K562 (cell line): ENCODE data around the gene PFKP. TPM values are rescaled to one million over a fixed set of nuclear protein-coding genes. Genes with fewer than 3 reads are reported as not detected.

Source experiments
- C11orf30 ChIP-seq: fragments of 450-650 bp; IDR thresholded peaks from 2 replicates; pipeline ENCODE4 v1.6.1; 2016; ENCODE audit warnings: low read depth, mild to moderate bottlenecking
- CCNT2 ChIP-seq: IDR thresholded peaks from 2 replicates; pipeline ENCODE4 v1.6.1; 2011; ENCODE audit warnings: borderline replicate concordance, low read depth, mild to moderate bottlenecking, moderate library complexity, mixed read lengths, low read length; ENCODE audit not compliant: insufficient read length; ENCODE audit errors: extremely low read depth
- CREBBP ChIP-seq: IDR thresholded peaks from one replicate; pipeline ENCODE4 v1.6.1; 2012; ENCODE audit warnings: low read depth, mild to moderate bottlenecking, control low read depth, inconsistent platforms, low read length
- DNMT1 ChIP-seq: fragments of 450-650 bp; IDR thresholded peaks from 2 replicates; pipeline ENCODE4 v1.6.1; 2016; ENCODE audit warnings: antibody characterized with exemption, mild to moderate bottlenecking
- ETV1 ChIP-seq: fragments of 450-650 bp; conservative IDR thresholded peaks from 2 replicates; pipeline ENCODE4 v1.6.1; 2016; ENCODE audit warnings: missing genetic modification characterization, control low read depth, low read depth, missing compliant biosample characterization
- FOS ChIP-seq: IDR thresholded peaks from 3 replicates; pipeline ENCODE4 v1.6.1; 2011; ENCODE audit not compliant: insufficient read length; ENCODE audit errors: extremely low read depth
- FOXK2 ChIP-seq, 2 experiments: fragments of 450-650 bp; IDR thresholded peaks in 1 of 2; conservative IDR thresholded peaks in 1 of 2; 2 replicates each; pipeline ENCODE4 v1.6.1; 2016; ENCODE audit warnings: low read depth in 2 of 2, mild to moderate bottlenecking in 1 of 2
- HDAC3 ChIP-seq: fragments of 450-650 bp; IDR thresholded peaks from 2 replicates; pipeline ENCODE4 v1.6.1; 2018; ENCODE audit warnings: borderline replicate concordance, mild to moderate bottlenecking, moderate library complexity; ENCODE audit not compliant: partially characterized antibody
- MTA2 ChIP-seq: fragments of 450-650 bp; IDR thresholded peaks from 2 replicates; pipeline ENCODE4 v1.6.1; 2016; ENCODE audit warnings: low read depth
- NFIC ChIP-seq: fragments of 450-650 bp; IDR thresholded peaks from 2 replicates; pipeline ENCODE4 v1.6.1; 2017; ENCODE audit warnings: mild to moderate bottlenecking, inconsistent platforms
- NR1H2 ChIP-seq: sonication (generic); formaldehyde crosslinking; IDR thresholded peaks from 2 replicates; pipeline ENCODE4 v1.4.0; 2020; ENCODE audit warnings: mild to moderate bottlenecking, missing genetic modification reagents
- PHB ChIP-seq: fragments of 250-450 bp; sonication (Bioruptor Pico); IDR thresholded peaks from 2 replicates; pipeline ENCODE4 v1.5.0; 2021
- TAF7 ChIP-seq: fragments of 450-650 bp; IDR thresholded peaks from 2 replicates; pipeline ENCODE4 v1.6.1; 2016; ENCODE audit warnings: missing genetic modification characterization, missing compliant biosample characterization
- TCF3 ChIP-seq: sonication (generic); formaldehyde crosslinking; IDR thresholded peaks from 2 replicates; pipeline ENCODE4 v1.4.0; 2020; ENCODE audit warnings: mild to moderate bottlenecking, missing genetic modification reagents
- U2AF1 ChIP-seq: fragments of 200-400 bp; formaldehyde crosslinking; optimal IDR thresholded peaks from 2 replicates; pipeline ENCODE3; 2017; ENCODE audit warnings: mild to moderate bottlenecking, low read depth, low read length, moderate library complexity
- XRCC5 ChIP-seq: fragments of 200-400 bp; formaldehyde crosslinking; IDR thresholded peaks from 2 replicates; pipeline ENCODE4 v1.6.1; 2017; ENCODE audit warnings: low read depth, mild to moderate bottlenecking, low read length
- YBX1 ChIP-seq: fragments of 450-650 bp; IDR thresholded peaks from 2 replicates; pipeline ENCODE4 v1.7.1; 2016; ENCODE audit warnings: mild to moderate bottlenecking
- ZFX ChIP-seq: sonication (generic); formaldehyde crosslinking; IDR thresholded peaks from 2 replicates; pipeline ENCODE4 v1.8.0; 2022; ENCODE audit warnings: mild to moderate bottlenecking, missing genetic modification reagents, moderate library complexity
- ZKSCAN3 ChIP-seq: fragments of 250-450 bp; sonication (Bioruptor Pico); IDR thresholded peaks from 2 replicates; pipeline ENCODE4 v1.4.0; 2020
- ZKSCAN8 ChIP-seq: fragments of 200-800 bp; sonication (Bioruptor generic); IDR thresholded peaks from 2 replicates; pipeline ENCODE4 v1.6.1; 2016; ENCODE audit warnings: missing genetic modification characterization, missing compliant biosample characterization
- ZNF165 ChIP-seq: fragments of 250-450 bp; sonication (Bioruptor Pico); IDR thresholded peaks from 2 replicates; pipeline ENCODE4 v1.4.0; 2020; ENCODE audit warnings: borderline replicate concordance
- ZNF77 ChIP-seq: fragments of 250-450 bp; sonication (Bioruptor Pico); IDR thresholded peaks from 2 replicates; pipeline ENCODE4 v1.5.0; 2020
- ZNF785 ChIP-seq: fragments of 250-450 bp; sonication (Bioruptor Pico); IDR thresholded peaks from 2 replicates; pipeline ENCODE4 v1.4.0; 2020; ENCODE audit warnings: mild to moderate bottlenecking
- polyA plus RNA-seq, 8 experiments: library from polyadenylated mRNA; depleted of rRNA in 4 of 8; stranded (reverse) in 5 of 8; unstranded in 3 of 8; fragments of >200 nt; fragmentation: Nextera tagmentation in 2 of 8; fragmentation: Illumina TruSeq in 1 of 8; extraction: Ambion mirVana in 2 of 8; extraction: Trizol in 1 of 8; gene quantifications; 2 replicates each; pipeline versions ENCODE4 v1.2.1 to v1.2.3, GENCODE V29; 2011 to 2014; ENCODE audit warnings: inconsistent platforms in 1 of 8, missing spikeins in 1 of 8
- total RNA-seq, 7 experiments: library from RNA; depleted of rRNA in 6 of 7; stranded (reverse); fragments of >200 nt in 6 of 7; fragmentation: Illumina TruSeq in 2 of 7; extraction: Trizol in 2 of 7; gene quantifications; 2 replicates each; pipeline versions ENCODE4 v1.2.1 to v1.2.3, GENCODE V29; 2011 to 2021; ENCODE audit warnings: low replicate concordance in 1 of 7
- TF ChIP-seq, protein P1 (sequence below): fragments of 450-650 bp; IDR thresholded peaks from 2 replicates; pipeline ENCODE4 v1.6.1; 2016; ENCODE audit warnings: antibody characterized with exemption
- TF ChIP-seq, protein P2 (sequence below): sonication (generic); IDR thresholded peaks from 2 replicates; pipeline ENCODE4 v1.6.1; 2016
- TF ChIP-seq, protein P3 (sequence below): sonication (generic); formaldehyde crosslinking; IDR thresholded peaks from 2 replicates; pipeline ENCODE4 v1.8.0; 2022; ENCODE audit warnings: mild to moderate bottlenecking, missing genetic modification reagents
- TF ChIP-seq, protein P4 (sequence below): fragments of 450-650 bp; IDR thresholded peaks from 2 replicates; pipeline ENCODE4 v1.6.1; 2016

Gene PFKP
- total and polyA plus RNA-seq, 9 of the 15 experiments (the other 6 are each of a cell fraction or from before 2014, with no cell fraction given), result 23.5 to 116 (median 62.1) TPM

DNA sequence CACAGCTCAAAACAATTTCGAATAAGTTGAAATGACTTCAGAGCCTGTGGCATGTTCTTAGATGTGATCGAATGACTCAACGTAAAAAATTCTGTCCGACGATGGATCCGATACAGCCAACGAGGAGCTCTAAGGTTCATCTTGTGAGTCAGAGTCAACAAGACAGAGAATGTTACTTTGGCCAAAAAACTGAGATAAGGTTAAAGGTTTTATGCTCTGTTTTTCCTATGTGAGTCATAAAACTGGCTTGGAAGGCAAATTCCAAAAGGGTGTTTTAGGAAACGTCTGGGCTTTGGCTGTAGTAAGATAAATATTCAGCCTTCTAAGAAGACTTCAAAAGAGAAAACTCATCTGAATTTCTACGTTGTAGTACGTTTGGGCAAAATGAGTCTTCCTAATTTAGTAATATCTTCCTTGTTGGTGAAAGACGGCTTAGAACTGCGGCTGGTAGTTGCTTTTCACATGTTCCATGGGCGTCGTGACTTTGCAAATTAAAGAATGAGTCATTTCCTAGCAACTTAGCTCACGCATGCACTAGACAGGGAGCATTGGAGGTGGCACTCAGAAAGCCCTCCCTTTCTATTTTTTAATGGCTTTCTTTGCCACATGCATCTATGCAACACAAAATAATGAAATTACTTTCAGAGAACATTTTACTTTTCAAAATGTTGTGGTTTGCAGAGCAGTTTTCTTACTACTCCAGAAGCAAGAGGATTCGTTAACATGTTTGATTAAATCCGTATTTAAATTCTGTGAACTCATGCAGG lies 28.2 kb downstream of the PFKP start (continued):
- TF ChIP-seq, protein P1, sequence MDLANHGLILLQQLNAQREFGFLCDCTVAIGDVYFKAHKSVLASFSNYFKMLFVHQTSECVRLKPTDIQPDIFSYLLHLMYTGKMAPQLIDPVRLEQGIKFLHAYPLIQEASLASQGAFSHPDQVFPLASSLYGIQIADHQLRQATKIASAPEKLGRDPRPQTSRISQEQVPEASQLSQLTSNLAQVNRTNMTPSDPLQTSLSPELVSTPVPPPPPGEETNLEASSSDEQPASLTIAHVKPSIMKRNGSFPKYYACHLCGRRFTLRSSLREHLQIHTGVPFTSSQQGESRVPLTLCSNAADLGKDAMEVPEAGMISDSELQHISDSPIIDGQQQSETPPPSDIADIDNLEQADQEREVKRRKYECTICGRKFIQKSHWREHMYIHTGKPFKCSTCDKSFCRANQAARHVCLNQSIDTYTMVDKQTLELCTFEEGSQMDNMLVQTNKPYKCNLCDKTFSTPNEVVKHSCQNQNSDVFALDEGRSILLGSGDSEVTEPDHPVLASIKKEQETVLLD, result 0 out of 2 replicates have a peak, but pooled peaks have one; percentile 20
- TF ChIP-seq DNMT1 (no peak), ZNF165 (CRISPR knock-in tag) (no peak), NFIC (peak; percentile 31; the same call in 1 of the 2 replicates), ZKSCAN8 (CRISPR knock-in tag) (peak; percentile 59; the same call in 1 of the 2 replicates), TCF3 (CRISPR knock-in tag) (no peak; the same call in 1 of the 2 replicates), XRCC5 (no peak), ZFX (no peak), HDAC3 (peak; percentile 60), ZNF77 (CRISPR knock-in tag) (no peak), PHB (CRISPR knock-in tag) (no peak), ETV1 (peak; percentile 75), TAF7 (tag) (peak; percentile 55; the same call in 1 of the 2 replicates), U2AF1 (no peak), MTA2 (no peak), NR1H2 (CRISPR knock-in tag) (no peak), ZKSCAN3 (CRISPR knock-in tag) (no peak), CREBBP (no peak), CCNT2 (peak; percentile 34), FOS (peak; percentile 56), FOXK2 (conservative IDR thresholded peaks at IDR 0.05 in 1 of 2, IDR thresholded peaks at IDR 0.05 in 1 of 2; ENCODE audit: low read depth in 2 of 2) (peak; percentile 72 to 73), C11orf30 (peak; percentile 95), YBX1 (no peak), ZNF785 (CRISPR knock-in tag) (no peak)
- TF ChIP-seq, protein P2, sequence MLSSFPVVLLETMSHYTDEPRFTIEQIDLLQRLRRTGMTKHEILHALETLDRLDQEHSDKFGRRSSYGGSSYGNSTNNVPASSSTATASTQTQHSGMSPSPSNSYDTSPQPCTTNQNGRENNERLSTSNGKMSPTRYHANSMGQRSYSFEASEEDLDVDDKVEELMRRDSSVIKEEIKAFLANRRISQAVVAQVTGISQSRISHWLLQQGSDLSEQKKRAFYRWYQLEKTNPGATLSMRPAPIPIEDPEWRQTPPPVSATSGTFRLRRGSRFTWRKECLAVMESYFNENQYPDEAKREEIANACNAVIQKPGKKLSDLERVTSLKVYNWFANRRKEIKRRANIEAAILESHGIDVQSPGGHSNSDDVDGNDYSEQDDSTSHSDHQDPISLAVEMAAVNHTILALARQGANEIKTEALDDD, result peak; percentile 71
- TF ChIP-seq, protein P3, sequence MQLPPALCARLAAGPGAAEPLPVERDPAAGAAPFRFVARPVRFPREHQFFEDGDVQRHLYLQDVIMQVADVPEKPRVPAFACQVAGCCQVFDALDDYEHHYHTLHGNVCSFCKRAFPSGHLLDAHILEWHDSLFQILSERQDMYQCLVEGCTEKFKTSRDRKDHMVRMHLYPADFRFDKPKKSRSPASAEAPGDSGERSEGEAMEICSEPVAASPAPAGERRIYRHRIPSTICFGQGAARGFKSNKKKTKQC (CRISPR knock-in tag), result no peak
- TF ChIP-seq, protein P4, sequence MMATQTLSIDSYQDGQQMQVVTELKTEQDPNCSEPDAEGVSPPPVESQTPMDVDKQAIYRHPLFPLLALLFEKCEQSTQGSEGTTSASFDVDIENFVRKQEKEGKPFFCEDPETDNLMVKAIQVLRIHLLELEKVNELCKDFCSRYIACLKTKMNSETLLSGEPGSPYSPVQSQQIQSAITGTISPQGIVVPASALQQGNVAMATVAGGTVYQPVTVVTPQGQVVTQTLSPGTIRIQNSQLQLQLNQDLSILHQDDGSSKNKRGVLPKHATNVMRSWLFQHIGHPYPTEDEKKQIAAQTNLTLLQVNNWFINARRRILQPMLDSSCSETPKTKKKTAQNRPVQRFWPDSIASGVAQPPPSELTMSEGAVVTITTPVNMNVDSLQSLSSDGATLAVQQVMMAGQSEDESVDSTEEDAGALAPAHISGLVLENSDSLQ, result peak; percentile 48
